ENCODE measurements around the gene CIRBP. TPM values are rescaled to one million over a fixed set of nuclear protein-coding genes. Genes with fewer than 3 reads are reported as not detected.

The CIRBP gene
- total and polyA plus RNA-seq, 2 of the 13 experiments (the other 11 are each of a cell fraction or from before 2014, with no cell fraction given) = 133 to 140 TPM

DNA sequence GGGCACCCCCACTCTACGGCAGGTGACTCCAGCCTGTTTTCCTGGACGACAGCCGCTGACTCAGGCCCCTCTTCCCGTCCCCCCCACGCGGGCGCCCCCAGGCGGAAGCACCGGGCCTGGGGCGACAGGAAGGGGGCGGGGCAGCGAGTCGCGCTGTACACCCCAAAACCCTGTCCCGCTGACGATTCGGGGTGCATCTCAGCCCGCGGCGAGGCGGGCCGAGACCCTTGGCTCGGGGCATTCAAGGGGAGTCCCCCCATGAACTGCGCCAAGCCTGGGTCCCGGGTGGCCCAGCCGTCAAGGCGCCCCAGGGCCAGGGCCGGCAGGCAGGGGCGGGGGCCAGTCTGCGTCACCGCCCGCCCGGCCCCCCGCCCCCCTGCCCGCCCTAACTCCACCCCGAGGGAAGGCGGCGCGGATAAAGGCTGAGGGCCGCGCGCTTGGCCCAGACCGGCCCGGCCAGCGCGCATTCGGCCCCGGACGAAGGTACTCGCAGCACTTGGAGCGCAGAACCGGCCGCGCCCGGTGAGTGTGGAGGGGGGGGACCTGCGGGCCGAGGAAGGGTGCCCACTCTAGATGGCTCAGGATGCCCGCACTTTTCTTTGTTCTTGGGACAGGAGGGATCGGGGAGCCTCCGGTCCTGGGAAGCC is 20.9 kb upstream of the CIRBP start, which contains the start of gene MIDN (continued):
- TF ChIP-seq, protein P1, sequence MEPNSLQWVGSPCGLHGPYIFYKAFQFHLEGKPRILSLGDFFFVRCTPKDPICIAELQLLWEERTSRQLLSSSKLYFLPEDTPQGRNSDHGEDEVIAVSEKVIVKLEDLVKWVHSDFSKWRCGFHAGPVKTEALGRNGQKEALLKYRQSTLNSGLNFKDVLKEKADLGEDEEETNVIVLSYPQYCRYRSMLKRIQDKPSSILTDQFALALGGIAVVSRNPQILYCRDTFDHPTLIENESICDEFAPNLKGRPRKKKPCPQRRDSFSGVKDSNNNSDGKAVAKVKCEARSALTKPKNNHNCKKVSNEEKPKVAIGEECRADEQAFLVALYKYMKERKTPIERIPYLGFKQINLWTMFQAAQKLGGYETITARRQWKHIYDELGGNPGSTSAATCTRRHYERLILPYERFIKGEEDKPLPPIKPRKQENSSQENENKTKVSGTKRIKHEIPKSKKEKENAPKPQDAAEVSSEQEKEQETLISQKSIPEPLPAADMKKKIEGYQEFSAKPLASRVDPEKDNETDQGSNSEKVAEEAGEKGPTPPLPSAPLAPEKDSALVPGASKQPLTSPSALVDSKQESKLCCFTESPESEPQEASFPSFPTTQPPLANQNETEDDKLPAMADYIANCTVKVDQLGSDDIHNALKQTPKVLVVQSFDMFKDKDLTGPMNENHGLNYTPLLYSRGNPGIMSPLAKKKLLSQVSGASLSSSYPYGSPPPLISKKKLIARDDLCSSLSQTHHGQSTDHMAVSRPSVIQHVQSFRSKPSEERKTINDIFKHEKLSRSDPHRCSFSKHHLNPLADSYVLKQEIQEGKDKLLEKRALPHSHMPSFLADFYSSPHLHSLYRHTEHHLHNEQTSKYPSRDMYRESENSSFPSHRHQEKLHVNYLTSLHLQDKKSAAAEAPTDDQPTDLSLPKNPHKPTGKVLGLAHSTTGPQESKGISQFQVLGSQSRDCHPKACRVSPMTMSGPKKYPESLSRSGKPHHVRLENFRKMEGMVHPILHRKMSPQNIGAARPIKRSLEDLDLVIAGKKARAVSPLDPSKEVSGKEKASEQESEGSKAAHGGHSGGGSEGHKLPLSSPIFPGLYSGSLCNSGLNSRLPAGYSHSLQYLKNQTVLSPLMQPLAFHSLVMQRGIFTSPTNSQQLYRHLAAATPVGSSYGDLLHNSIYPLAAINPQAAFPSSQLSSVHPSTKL (CRISPR knock-in tag; IDR thresholded peaks at IDR 0.05) = no peak
- TF ChIP-seq, protein P2, sequence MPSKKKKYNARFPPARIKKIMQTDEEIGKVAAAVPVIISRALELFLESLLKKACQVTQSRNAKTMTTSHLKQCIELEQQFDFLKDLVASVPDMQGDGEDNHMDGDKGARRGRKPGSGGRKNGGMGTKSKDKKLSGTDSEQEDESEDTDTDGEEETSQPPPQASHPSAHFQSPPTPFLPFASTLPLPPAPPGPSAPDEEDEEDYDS (CRISPR knock-in tag; IDR thresholded peaks at IDR 0.05) = peak; percentile 94
- TF ChIP-seq PLRG1 (conservative IDR thresholded peaks at IDR 0.05) = no peak
- no peak for TF ChIP-seq ZNF383 (CRISPR knock-in tag; IDR thresholded peaks at IDR 0.05; ENCODE audit: borderline replicate concordance)
- TF ChIP-seq FLYWCH1 (CRISPR knock-in tag; IDR thresholded peaks at IDR 0.05) = no peak
- TF ChIP-seq RFXAP (CRISPR knock-in tag; IDR thresholded peaks at IDR 0.05; ENCODE audit: borderline replicate concordance) = no peak
- TF ChIP-seq, protein P3, sequence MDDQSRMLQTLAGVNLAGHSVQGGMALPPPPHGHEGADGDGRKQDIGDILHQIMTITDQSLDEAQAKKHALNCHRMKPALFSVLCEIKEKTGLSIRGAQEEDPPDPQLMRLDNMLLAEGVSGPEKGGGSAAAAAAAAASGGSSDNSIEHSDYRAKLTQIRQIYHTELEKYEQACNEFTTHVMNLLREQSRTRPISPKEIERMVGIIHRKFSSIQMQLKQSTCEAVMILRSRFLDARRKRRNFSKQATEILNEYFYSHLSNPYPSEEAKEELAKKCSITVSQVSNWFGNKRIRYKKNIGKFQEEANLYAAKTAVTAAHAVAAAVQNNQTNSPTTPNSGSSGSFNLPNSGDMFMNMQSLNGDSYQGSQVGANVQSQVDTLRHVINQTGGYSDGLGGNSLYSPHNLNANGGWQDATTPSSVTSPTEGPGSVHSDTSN (CRISPR knock-in tag; IDR thresholded peaks at IDR 0.05; ENCODE audit: borderline replicate concordance) = no peak
- TF ChIP-seq, protein P4, sequence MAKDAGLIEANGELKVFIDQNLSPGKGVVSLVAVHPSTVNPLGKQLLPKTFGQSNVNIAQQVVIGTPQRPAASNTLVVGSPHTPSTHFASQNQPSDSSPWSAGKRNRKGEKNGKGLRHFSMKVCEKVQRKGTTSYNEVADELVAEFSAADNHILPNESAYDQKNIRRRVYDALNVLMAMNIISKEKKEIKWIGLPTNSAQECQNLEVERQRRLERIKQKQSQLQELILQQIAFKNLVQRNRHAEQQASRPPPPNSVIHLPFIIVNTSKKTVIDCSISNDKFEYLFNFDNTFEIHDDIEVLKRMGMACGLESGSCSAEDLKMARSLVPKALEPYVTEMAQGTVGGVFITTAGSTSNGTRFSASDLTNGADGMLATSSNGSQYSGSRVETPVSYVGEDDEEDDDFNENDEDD (CRISPR knock-in tag; IDR thresholded peaks at IDR 0.05; ENCODE audit: borderline replicate concordance) = no peak
- TF ChIP-seq, protein P5, sequence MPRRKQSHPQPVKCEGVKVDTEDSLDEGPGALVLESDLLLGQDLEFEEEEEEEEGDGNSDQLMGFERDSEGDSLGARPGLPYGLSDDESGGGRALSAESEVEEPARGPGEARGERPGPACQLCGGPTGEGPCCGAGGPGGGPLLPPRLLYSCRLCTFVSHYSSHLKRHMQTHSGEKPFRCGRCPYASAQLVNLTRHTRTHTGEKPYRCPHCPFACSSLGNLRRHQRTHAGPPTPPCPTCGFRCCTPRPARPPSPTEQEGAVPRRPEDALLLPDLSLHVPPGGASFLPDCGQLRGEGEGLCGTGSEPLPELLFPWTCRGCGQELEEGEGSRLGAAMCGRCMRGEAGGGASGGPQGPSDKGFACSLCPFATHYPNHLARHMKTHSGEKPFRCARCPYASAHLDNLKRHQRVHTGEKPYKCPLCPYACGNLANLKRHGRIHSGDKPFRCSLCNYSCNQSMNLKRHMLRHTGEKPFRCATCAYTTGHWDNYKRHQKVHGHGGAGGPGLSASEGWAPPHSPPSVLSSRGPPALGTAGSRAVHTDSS (CRISPR knock-in tag; conservative IDR thresholded peaks at IDR 0.05) = no peak
- no peak for TF ChIP-seq ZNF329 (CRISPR knock-in tag; IDR thresholded peaks at IDR 0.05; ENCODE audit: low read depth)
- no peak for TF ChIP-seq ATAD3A (CRISPR knock-in tag; IDR thresholded peaks at IDR 0.05)
- TF ChIP-seq ZNF432 (CRISPR knock-in tag; IDR thresholded peaks at IDR 0.05; ENCODE audit: borderline replicate concordance) = no peak
- TF ChIP-seq TMF1 (CRISPR knock-in tag; IDR thresholded peaks at IDR 0.05; ENCODE audit: low read depth) = 0 out of 2 replicates have a peak, but pooled peaks have one; percentile 50
- 0 out of 2 replicates have a peak, but pooled peaks have one; percentile 79 for TF ChIP-seq ZNF607 (CRISPR knock-in tag; IDR thresholded peaks at IDR 0.05; ENCODE audit: borderline replicate concordance)
- TF ChIP-seq ZNF572 (CRISPR knock-in tag; IDR thresholded peaks at IDR 0.05) = peak; percentile 87; the same call in 1 of the 2 replicates
- no peak for TF ChIP-seq ZZZ3 (CRISPR knock-in tag; IDR thresholded peaks at IDR 0.05; ENCODE audit: borderline replicate concordance)
- TF ChIP-seq ZFY (CRISPR knock-in tag; IDR thresholded peaks at IDR 0.05) = peak; percentile 84

Data from HepG2 (cell line).